T1000 (cell line): ENCODE results near the gene NANOS2.

ENCODE experiments used
- DNase-seq: peaks from one replicate; lab custom pipeline; 2025; ENCODE audit warnings: mixed read lengths; lab: John Stamatoyannopoulos, UW

NANOS2 gene

GRCh38 chr19:45929247-45929646, 14.7 kb upstream of the NANOS2 start:
- DNase-seq, result no peak

GRCh38 chr19:45927565-45928261, 13.1 kb upstream of the NANOS2 start:
- peak; percentile 15 for DNase-seq

GRCh38 chr19:45924891-45925447, 10.4 kb upstream of the NANOS2 start:
- DNase-seq, result no peak

GRCh38 chr19:45922281-45922680, 7.7 kb upstream of the NANOS2 start:
- no peak for DNase-seq

DNA sequence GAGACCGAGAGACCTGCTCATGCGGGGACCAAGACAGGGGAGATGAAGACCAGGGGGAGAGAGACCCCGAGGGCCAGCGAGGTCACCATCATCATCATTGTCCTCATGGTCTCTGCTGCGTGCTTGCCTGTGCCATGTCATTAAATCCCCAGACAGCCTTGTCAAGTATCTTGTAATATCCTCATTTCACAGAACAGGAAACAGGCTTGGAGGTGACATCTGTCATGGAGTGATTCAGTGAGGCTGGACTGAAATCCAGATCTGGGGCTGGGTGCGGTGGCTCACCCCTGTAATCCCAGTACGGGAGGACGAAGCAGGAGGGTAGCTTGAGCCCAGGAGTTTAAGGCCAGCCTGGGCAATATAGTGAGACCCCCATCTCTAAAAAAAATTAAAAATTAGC, 5.9 kb upstream of the NANOS2 start:
- no peak for DNase-seq

- DNase-seq, result no peak
These were observed 5.1 kb upstream of the NANOS2 start for GRCh38 chr19:45919678-45920077.

GRCh38 chr19:45918721-45919120, 4.1 kb upstream of the NANOS2 start:
- no peak for DNase-seq

DNA sequence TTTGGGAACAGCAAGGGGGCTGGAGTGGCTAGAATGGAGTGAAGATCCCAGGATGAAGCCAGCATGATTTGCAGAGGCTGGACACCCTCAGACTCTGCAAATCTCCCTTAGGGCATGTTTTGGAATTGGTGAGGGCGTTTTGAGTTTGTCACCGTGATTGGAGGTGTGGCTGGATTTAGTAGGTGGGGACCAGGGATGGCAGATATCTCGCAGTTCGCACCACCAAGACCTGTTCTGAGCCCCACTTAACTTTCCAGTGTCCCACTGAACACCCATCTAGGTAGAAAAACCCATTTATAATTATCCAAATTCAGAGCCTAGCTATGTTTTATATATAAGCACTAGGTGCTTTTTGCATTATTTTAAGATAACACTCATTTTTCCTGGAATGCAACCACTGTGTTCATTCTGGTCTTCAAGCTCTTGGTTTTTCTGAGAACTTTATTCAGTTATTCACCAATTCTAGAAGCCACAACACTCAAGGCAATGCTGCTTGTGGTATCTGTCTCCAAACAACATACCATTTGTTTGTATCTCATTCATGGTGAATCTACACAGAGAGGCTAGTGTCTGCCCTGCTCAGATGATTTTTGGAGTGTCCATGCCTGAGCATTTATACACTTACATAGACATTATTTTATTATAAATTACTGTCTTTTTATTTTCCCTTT, 3.0 kb upstream of the NANOS2 start:
- no peak for DNase-seq

DNA sequence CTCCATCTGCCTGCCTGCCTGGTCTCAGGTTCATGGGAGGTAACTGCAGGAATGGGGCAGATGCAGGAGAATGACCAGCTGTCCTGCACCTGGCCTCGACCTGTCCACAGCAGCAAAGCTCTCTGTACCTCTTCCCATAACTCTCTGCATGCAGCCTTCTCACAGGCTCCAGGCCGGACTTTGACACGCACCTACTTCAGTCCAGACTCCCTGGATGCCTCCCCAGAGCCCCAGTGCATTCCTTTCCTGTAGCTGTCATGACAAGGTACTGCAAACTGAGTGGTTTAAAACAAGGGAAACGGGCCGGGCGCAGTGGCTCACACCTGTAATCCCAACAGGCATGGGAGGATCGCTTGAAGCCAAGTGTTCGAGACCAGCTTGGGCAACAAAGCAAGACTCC, 3.3 kb downstream of the NANOS2 start:
- no peak for DNase-seq

DNA sequence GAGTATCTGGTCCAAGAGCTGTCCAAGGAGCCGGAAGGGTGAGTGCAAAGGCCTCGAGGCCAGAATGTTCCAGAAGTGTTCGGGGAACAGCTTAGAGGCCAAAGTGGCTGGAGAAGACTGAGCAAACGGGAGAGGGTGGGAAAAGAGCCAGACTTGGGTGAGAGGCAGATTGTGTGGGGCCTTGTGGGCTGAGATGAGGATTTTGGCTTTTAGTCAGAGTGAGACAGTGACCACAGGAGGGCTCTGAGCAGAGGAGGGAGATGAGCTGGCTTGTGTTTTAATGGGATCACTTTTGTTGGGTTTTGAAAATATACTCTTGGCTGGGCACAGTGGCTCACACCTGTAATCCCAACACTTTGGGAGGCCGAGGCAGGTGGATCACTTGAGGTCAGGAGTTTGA, 5.6 kb downstream of the NANOS2 start:
- DNase-seq, result no peak

DNA sequence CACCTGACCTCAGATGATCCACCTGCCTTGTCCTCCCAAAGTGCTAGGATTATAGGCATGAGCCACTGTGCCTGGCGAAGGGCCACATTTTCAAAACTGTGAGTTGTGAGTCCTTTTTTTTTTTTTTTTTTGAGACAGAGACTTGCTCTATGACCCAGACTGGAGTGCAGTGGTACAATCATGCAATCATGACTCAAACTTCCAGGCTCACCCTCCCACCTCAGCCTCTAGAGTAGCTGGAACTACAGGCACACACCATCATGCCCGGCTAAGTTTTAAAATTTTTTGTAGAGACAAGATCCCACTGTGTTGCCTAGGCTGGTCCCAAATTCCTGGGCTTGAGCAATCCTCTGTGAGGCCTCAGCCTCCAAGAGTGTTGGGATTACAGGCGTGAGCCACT, 8.4 kb downstream of the NANOS2 start:
- DNase-seq, result no peak

- DNase-seq, result no peak
These were observed 9.6 kb downstream of the NANOS2 start for GRCh38 chr19:45905011-45905410.

DNA sequence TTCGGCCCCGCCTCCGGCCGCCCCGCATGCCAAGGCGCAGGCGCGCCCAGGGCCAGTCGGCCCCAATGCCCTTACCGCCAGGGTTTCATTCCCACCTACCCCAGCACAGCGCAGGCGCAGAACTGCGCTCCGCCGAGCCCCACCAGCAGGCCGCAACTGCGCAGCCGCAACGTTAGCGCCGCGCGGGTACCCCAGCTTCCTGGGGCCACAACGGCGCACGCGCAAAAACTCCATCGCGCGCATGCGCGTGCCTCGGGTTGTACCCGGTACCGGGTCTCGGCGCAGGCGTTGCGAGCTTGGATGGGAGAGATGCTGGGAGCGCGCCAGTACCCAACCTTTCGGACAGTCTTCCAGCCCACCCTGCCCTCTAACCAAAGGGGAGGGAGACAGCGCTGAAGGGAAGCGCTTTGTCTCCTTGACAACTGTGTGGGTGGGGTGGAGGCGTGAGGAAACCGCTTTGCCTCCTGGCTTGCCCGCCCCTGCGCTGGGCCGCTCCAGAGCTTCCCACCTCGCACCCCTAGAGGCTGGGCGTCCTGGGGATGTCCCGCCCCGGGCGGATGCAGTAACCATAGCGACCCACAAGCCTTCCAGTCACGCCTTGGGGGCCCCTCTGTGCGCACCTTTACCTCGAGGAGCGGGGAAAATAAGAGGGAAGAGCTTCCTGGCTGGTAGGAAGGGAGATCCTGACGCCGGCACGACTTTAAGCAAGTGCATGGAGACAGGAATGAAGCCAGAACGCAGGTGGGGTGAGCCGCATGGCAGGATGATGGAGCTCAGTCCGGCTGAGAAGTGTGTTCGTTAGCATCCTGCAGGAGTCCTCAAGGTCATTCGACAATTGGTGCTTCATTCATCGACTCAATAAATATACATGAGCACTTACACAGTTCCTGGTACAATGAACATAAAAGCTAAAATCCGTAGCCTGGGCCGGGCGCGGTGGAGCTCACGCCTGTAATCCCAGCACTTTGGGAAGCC, 11.6 kb downstream of the NANOS2 start:
- DNase-seq, result peak; percentile 99

- no peak for DNase-seq
These were observed 12.5 kb downstream of the NANOS2 start, which contains the start of gene MYPOP for GRCh38 chr19:45901912-45902650. TSS of gene MYPOP (minus strand) at chr19:45902613. CDS start at chr19:45901773, 840 bp downstream.

- DNase-seq, result no peak
These were observed 13.1 kb downstream of the NANOS2 start for GRCh38 chr19:45901432-45901911.

DNA sequence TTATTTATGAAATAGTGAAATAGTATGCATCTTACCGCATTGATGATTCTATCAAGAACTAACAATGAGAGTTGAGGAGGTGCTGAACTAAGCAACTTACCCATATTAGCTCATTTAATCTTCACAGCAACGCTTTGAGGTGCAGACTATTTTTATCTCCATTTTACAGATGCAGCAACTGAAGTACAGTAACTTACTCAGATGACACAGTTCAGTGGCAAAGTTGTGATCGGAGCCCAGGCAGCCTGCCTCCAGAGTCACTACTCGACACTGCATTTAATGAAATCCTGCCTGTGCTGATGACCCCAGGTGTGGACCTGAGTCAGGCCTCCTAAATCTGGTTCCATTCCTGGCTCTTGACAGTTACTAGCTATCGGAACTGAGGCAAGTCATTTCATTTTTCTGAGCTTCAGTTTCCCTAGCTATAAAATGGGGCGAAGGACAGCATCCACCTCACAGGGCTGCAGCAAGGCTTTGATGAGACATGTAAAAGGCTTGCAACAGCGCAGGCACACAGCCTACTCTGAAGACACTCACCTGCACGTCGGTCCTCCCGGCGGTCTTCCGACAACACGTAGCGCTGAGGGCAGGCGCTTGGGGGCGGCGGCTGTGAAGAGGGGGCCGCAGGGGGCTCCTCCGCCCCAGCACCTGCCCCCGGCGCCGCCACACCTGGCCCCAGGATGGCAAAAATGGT, 13.7 kb downstream of the NANOS2 start:
- no peak for DNase-seq

- DNase-seq, result no peak
These were observed 14.5 kb downstream of the NANOS2 start for GRCh38 chr19:45899919-45900589.

DNA sequence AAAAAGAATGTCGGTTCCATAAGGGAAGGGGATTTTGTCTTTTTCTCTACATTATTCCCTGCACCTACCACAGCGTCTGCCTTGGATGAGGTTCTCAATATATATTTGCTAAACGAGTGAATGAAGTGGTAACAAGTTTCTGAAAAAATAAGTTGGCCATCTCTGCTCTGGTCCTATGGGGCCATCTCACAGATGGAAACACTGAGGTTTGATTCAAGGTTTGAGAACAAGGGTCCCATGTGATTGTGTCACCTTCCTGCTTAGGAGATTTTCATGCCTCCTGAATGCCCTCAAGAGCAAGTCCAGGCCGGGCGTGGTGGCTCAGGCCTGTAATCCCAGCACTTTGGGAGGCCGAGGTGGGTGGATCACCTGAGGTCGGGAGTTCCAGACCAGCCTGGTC, 15.3 kb downstream of the NANOS2 start:
- DNase-seq, result no peak

DNA sequence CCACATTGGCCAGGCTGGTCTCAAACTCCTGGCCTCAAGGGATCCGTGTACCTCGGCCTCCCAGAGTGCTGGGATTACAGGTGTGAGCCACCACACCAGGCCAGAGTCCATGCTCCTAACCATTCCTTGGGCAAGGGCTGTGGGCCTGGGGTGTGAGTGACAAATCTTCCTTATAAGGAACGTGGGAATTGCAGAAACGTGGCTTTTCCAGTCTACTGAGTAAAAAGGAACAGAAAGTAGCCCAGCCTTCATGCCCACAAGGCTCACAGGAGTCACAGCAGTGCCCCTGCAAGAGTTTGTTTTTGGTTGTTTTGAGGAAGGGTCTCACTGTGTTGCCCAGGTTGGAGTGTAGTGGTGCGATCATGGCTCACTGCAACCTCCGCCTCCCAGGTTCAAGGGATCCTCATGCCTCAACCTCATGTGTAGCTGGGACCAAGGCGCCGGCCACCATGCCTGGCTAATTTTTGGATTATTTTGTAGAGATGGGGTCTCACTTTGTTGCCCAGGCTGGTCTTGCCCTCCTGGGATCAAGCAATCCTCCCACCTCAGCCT, 17.2 kb downstream of the NANOS2 start:
- no peak for DNase-seq
